ENCODE measurements around the gene GLIS1. TPM values are rescaled to one million over a fixed set of nuclear protein-coding genes. Genes with fewer than 3 reads are reported as not detected.

GLIS1 gene
- total and polyA plus RNA-seq, 12 donors: 0.06 to 0.10 (median 0.09) TPM; not detected in 7

GRCh38 chr1:53731779-53732305 lies 7.1 kb downstream of the GLIS1 start:
- no peaks in the 10 kb centered on the region for H3K36me3 ChIP-seq
- no peaks in the 10 kb centered on the region for H3K4me1 ChIP-seq
- intact Hi-C loops (cut with DNase I): no loop called here
- H3K27me3 ChIP-seq: peaks cover 0 to 46% (median 13%) of the 10 kb centered on the region in 7 donors
- ATAC-seq (no peak), DNase-seq (no peak)
- H3K4me3 ChIP-seq: no peak overlapping the region
- H3K27ac ChIP-seq: no peak overlapping the region
- TF ChIP-seq CTCF (IDR thresholded peaks at IDR 0.05): no peak
- H3K9me3 ChIP-seq: no peaks in the 10 kb centered on the region
- WGBS, 2 donors: 88 to 90% methylated on average over 8 of the region's 8 CpGs

GRCh38 chr1:53731043-53731600 lies 7.8 kb downstream of the GLIS1 start:
- ATAC-seq (no peak), DNase-seq (no peak)
- Histone ChIP-seq H3K4me1 (no peaks in the 10 kb centered on the region), H3K4me3 (no peak overlapping the region), H3K9me3 (no peaks in the 10 kb centered on the region), H3K27ac (no peak overlapping the region), H3K36me3 (no peaks in the 10 kb centered on the region), H3K27me3 (peaks cover 0 to 42% (median 6%) of the 10 kb centered on the region in 7 donors)
- 89 to 90% methylated on average over 10 of the region's 10 CpGs for WGBS, 2 donors
- intact Hi-C loops (cut with DNase I): no loop called here
- no peak for TF ChIP-seq CTCF (IDR thresholded peaks at IDR 0.05)

- Histone ChIP-seq H3K27me3 (peaks cover 0 to 34% (median 9%) of the 10 kb centered on the region in 7 donors), H3K27ac (no peak overlapping the region), H3K36me3 (no peaks in the 10 kb centered on the region), H3K4me1 (no peaks in the 10 kb centered on the region), H3K9me3 (no peaks in the 10 kb centered on the region), H3K4me3 (no peak overlapping the region)
- WGBS, 2 donors: 90% methylated on average over 12 of the region's 12 CpGs
- intact Hi-C loops (cut with DNase I): no loop called here
- no peak for ATAC-seq
- DNase-seq: no peak
- TF ChIP-seq CTCF (IDR thresholded peaks at IDR 0.05): no peak
Measured at GRCh38 chr1:53730224-53730865, 8.6 kb downstream of the GLIS1 start.

GRCh38 chr1:53729456-53730223 lies 9.3 kb downstream of the GLIS1 start:
- H3K4me3 ChIP-seq: no peak overlapping the region
- H3K36me3 ChIP-seq: no peaks in the 10 kb centered on the region
- WGBS, 2 donors: 85 to 86% methylated on average over 16 of the region's 16 CpGs
- DNase-seq (no peak), ATAC-seq (no peak)
- TF ChIP-seq CTCF (IDR thresholded peaks at IDR 0.05): no peak
- H3K27ac ChIP-seq: no peak overlapping the region
- no peaks in the 10 kb centered on the region for H3K4me1 ChIP-seq
- no peaks in the 10 kb centered on the region for H3K9me3 ChIP-seq
- H3K27me3 ChIP-seq: peaks cover 0 to 30% (median 14%) of the 10 kb centered on the region in 7 donors
- intact Hi-C loops (cut with DNase I): no loop called here
